Testis (tissue), 3 donors: Measurements from ENCODE around the gene NFKBIE. TPM values are rescaled to one million over a fixed set of nuclear protein-coding genes. Genes with fewer than 3 reads are reported as not detected.

Experiments used
- DNase-seq: peaks from one replicate; pipeline ENCODE4 v3.0.0-alpha.2; 2019
- H3K27ac ChIP-seq, 2 donors: fragments of 200-600 bp; sonication (generic); one replicate each; pipeline ENCODE4 v1.5.1; 2019
- H3K27me3 ChIP-seq: fragments of 200-600 bp; sonication (generic); one replicate; pipeline ENCODE4 v1.5.1; 2019
- H3K36me3 ChIP-seq: fragments of 200-600 bp; sonication (generic); one replicate; pipeline ENCODE4 v1.5.1; 2017; ENCODE audit warnings: low read depth; ENCODE audit errors: missing control alignments
- H3K4me1 ChIP-seq: fragments of 200-600 bp; sonication (generic); one replicate; pipeline ENCODE4 v1.5.1; 2019
- H3K4me3 ChIP-seq, 2 donors: fragments of 200-600 bp; sonication (generic); one replicate each; pipeline ENCODE4 v1.5.1; 2017 to 2019
- H3K9me3 ChIP-seq: fragments of 200-600 bp; sonication (generic); one replicate; pipeline ENCODE4 v1.5.1; 2017
- POLR2A ChIP-seq: fragments of 450-650 bp; IDR thresholded peaks from one replicate; pipeline ENCODE4 v1.6.1; 2017; ENCODE audit warnings: antibody characterized with exemption, mild to moderate bottlenecking, moderate library complexity
- WGBS, 2 donors: methylation state at CpG; one replicate each; pipeline ENCODE4 v1.1.5; 2018; 5-methylcytosine and 5-hydroxymethylcytosine counted together
- intact Hi-C: fragments of 100-400 bp; cut with DNase I; formaldehyde crosslinking; loops from one replicate; pipeline ENCODE4 v1.15.1; 2023; ENCODE audit warnings: low total_unique reads
- polyA plus RNA-seq: library from polyadenylated mRNA; stranded (reverse); fragments of 350-450 nt; fragmentation: Illumina TruSeq; extraction: RNeasy Lipid Tissue Mini Kit (QIAGEN cat#74804); gene quantifications from one replicate; pipeline ENCODE4 v1.2.3, GENCODE V29; 2014; ENCODE audit warnings: low read depth, low replicate concordance; ENCODE audit not compliant: insufficient read depth
- total RNA-seq, 2 donors: library from RNA; depleted of rRNA; stranded (reverse); fragments of >200 nt; gene quantifications; one replicate each; pipeline ENCODE4 v1.2.3, GENCODE V29; 2016
- TF ChIP-seq, protein P1 (sequence below), 3 experiments: fragments of 450-650 bp in 2 of 3; fragments of 200-600 bp in 1 of 3; sonication (generic) in 1 of 3; IDR thresholded peaks; one replicate each; pipeline ENCODE4 v1.5.1; 2016 to 2019; ENCODE audit warnings: antibody characterized with exemption in 3 of 3, mild to moderate bottlenecking in 2 of 3, moderate library complexity in 1 of 3

Gene NFKBIE
- total and polyA plus RNA-seq, 3 donors from 2014 or later: 13.1 to 29.2 (median 18.3) TPM

DNA sequence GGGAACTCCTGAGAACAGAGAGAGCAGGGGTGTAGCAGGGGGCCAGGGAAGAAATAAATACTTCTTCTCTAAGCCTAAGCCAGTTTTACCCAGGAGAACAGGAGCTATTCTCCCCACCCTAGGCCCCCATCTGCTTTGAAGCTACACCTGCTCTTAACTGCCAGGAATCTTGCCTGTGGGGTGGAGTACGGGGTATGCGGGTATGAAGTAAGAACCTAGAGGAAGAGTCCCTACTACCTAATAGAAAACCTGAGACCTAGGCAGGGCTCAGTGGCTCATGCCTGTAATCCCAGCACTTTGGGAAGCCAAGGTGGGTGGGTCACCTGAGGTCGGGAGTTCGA lies 40.4 kb downstream of the NFKBIE start:
- DNase-seq: no peak
- Histone ChIP-seq H3K27me3 (no peaks in the 10 kb centered on the region), H3K4me3 (no peak overlapping the region), H3K4me1 (peaks cover 84% of the 10 kb centered on the region), H3K27ac (peak overlapping the region; percentile 24 to 82), H3K36me3 (no peaks in the 10 kb centered on the region), H3K9me3 (no peaks in the 10 kb centered on the region)
- intact Hi-C loops: no loop called here
- TF ChIP-seq POLR2A: no peak
- WGBS, 2 donors: 90% methylated on average over 4 of the region's 4 CpGs

DNA sequence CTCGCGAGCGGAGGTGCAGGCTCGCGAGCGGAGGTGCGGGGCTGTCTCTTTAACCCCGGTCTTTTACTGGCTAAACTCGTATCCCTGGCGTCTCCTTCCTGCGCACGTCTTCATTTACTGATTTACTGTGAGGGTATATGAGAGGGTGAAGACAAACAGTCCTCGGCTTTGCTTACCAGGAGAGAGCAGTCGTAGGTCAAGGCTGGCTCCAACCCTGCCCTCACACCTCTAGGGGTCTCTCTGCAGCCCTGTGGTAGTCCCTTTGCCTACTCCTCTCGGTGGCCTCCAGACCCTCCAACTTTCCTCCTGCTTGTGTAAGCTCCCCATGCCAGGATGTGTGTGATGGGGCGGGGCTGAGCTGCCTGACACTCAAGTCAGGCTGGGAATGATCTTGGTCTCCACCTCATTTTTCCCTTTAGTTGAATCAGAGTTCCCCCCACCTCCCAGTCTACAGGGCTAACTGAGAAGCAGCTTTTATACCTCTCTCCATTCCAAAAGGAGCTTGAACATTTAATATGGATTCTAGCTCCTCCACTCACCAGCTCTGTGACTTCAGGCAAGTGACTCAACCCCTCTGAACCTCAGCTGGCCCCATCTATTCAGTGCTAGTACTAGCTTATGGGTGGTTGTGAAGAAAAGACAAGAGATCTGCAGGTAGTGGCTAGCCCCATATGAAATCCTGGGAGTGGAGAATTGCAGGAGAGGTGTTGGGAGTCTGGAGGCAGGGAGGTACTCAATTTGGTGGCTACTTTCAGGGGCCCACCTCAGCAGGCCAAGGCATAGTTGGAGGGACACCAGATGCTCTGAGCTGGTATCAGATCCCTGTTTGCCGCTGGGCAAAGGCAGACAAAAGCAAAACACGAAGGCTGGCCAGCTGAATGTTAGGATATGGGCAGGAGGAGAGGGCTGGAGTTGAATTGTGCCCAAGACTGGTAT lies 41.1 kb downstream of the NFKBIE start:
- TF ChIP-seq, protein P1, sequence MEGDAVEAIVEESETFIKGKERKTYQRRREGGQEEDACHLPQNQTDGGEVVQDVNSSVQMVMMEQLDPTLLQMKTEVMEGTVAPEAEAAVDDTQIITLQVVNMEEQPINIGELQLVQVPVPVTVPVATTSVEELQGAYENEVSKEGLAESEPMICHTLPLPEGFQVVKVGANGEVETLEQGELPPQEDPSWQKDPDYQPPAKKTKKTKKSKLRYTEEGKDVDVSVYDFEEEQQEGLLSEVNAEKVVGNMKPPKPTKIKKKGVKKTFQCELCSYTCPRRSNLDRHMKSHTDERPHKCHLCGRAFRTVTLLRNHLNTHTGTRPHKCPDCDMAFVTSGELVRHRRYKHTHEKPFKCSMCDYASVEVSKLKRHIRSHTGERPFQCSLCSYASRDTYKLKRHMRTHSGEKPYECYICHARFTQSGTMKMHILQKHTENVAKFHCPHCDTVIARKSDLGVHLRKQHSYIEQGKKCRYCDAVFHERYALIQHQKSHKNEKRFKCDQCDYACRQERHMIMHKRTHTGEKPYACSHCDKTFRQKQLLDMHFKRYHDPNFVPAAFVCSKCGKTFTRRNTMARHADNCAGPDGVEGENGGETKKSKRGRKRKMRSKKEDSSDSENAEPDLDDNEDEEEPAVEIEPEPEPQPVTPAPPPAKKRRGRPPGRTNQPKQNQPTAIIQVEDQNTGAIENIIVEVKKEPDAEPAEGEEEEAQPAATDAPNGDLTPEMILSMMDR (IDR thresholded peaks at IDR 0.05): no peak
- TF ChIP-seq POLR2A: no peak
- intact Hi-C loops: no loop called here
- no peaks in the 10 kb centered on the region for H3K9me3 ChIP-seq

DNA sequence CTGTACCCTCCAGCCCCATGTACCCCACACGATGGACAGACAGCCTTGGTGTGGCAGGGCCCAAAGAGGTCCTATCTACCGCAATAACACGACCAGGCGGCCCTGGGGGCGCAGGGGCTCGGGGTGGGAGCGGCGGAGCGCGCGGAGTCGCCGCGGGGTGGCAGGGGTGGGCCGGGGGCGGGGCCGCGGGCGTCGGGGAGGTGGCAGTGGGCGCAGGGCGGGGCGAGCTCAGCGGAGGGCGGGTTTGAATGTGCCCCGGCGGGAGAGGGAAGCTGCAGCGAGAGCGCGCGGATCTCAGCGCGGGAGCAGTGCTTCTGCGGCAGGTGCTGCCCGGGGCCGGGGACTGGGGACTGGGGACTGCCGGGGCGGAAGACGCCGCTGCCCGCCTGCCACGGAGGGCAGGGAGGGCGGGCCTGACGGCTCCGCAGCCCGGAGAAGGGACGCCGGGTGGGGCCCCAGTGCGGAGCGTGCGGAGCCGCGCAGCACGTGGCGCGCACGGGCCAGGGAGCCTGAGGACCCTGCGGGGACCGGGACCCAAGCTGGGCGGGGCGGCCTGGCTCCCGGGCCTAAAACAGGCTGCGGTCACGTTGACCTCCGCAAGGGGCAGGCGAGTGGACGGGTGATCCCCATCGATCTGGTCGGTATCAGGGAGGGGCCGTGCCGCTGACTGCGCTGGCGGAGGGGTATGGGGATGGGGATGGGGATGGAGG lies 41.9 kb downstream of the NFKBIE start, which contains the start of gene SLC29A1:
Gene SLC29A1 (plus strand): TSS at position 277 of the 710 bp plus-strand sequence. CDS start 3,719 bp downstream, outside the sequence.
- TF ChIP-seq, protein P1 (IDR thresholded peaks at IDR 0.05): peak in 1 of 3 experiments; percentile 2
- no peak for TF ChIP-seq POLR2A
- no peaks in the 10 kb centered on the region for H3K27me3 ChIP-seq
- intact Hi-C loops: no loop called here
- H3K4me3 ChIP-seq: peak within 1 kb of the TSS; percentile 62 to 68
- no peaks in the 10 kb centered on the region for H3K9me3 ChIP-seq
- H3K27ac ChIP-seq: peak within 1 kb of the TSS; percentile 49 to 82
- 1% methylated on average over 72 of the region's 73 CpGs; no CpG with 5 or more reads in 1 of the 2 donors for WGBS, 2 donors
- H3K36me3 ChIP-seq: no peaks in the 10 kb centered on the region
- peak; percentile 84 for DNase-seq
- H3K4me1 ChIP-seq: peaks cover 77% of the 10 kb centered on the region

More for the DNA sequence above, 41.1 kb downstream of the NFKBIE start:
- H3K27ac ChIP-seq: peak overlapping the region; percentile 49 to 82
- H3K4me3 ChIP-seq: peak overlapping the region; percentile 62 to 68
- DNase-seq: no peak
- 9 to 14% methylated on average over 12 to 18 of the region's 18 CpGs for WGBS, 2 donors
- peaks cover 83% of the 10 kb centered on the region for H3K4me1 ChIP-seq
- no peaks in the 10 kb centered on the region for H3K36me3 ChIP-seq
- H3K27me3 ChIP-seq: no peaks in the 10 kb centered on the region

DNA sequence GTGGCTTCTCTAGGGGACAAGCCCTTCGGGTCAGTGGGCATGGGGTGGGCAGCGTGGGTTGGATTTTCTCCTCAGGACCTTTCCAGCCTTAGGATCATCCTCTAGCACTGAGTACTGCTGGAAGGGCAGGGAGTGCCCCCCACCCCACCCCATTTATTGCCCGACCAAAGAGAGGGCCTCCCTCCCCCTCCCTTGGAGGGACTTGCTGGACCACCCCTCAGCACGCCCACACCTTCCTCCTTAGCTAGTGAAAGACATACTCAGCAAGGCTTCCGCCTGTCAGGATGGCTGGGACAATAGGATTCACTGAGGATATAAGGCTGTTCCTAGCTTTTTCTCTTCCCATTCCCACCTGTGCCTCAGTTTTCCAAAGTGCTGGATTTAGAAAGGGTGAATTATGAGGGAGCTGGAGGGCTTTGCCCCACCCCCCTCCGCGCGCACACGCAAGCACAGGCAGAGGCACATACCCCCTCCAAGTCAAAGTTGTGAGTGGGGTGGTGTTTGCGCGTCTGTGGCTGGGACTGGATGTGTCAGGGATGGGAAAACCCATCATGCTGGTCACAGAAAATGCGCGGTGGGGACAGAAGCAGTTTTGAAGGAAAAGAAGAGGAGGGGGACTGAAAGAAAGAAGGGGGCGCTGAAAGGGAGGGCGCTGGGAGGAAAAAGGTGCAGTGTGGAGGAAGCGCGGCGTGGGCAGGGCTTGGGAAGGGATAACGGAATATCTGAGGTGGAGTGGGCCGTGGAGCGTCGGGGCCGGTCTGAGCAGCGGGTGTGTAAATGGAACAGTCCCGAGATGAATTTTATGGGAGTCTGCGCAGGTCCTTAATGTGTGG lies 42.6 kb downstream of the NFKBIE start:
- H3K4me3 ChIP-seq: peak overlapping the region; percentile 62 to 68
- peaks cover 77% of the 10 kb centered on the region for H3K4me1 ChIP-seq
- TF ChIP-seq, protein P1 (IDR thresholded peaks at IDR 0.05): no peak
- TF ChIP-seq POLR2A: no peak
- H3K9me3 ChIP-seq: no peaks in the 10 kb centered on the region
- no peaks in the 10 kb centered on the region for H3K36me3 ChIP-seq
- no peaks in the 10 kb centered on the region for H3K27me3 ChIP-seq
- intact Hi-C loops: no loop called here
- whole genome bisulfite sequencing, 2 donors: 11 to 17% methylated on average over 24 to 26 of the region's 26 CpGs
- no peak for DNase-seq
- peak overlapping the region; percentile 49 to 82 for H3K27ac ChIP-seq
